GM18519 (cell line): Measurements from ENCODE around the gene ULBP3.

Experiments
- ATAC-seq: cut with Tn5 transposase; IDR thresholded peaks from one replicate; pipeline ENCODE4 v1.9.1; 2021; ENCODE audit warnings: mild to moderate bottlenecking, moderate library complexity; ENCODE audit not compliant: unreplicated experiment, low FRiP score

Gene ULBP3

GRCh38 chr6:150068720-150069648 lies at the start of gene ULBP3:
Gene ULBP3, minus strand, starts transcription at chr6:150069121. Its CDS starts 55 bp downstream, at chr6:150069066.
- peak; percentile 63 for ATAC-seq

DNA sequence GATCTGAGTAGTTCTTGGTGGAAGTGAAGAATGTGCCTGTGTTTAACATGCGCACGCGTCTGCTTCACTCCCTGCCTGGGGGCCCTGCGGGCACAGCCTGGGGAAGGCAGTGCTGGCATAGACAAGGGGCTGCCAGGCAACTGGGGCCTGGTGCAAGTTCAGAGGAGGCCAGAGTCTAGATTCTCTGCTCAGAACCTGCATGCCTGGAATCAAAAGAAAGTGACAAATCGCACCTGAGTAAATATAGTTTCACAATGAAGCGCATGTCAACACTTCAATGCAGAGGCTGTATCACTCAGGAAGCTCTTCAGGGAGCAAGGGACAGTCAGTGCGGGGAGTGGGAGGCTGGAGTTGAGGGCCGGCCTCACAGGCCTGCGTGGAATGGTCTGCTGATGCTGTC lies 49.7 kb upstream of the ULBP3 start:
- no peak for ATAC-seq

DNA sequence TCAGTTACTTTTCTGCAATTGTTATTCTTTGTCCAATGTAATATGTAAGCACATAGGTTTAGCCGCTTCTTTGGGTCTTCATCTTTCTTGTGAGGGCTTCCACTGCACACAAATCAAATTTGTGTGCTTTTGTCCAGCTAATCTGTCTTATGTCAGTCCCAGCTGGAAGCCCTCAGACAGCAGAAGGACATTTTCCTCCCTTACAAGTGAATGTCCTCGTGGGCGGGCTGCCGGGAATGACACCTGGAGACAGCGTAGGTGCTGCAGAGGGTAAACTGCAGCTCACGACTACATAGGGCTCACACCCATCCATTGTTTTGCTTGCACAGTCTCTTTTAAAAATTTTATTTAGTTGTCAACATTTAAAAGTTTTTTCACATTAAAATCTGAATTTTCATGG lies 49.3 kb upstream of the ULBP3 start:
- ATAC-seq = no peak

DNA sequence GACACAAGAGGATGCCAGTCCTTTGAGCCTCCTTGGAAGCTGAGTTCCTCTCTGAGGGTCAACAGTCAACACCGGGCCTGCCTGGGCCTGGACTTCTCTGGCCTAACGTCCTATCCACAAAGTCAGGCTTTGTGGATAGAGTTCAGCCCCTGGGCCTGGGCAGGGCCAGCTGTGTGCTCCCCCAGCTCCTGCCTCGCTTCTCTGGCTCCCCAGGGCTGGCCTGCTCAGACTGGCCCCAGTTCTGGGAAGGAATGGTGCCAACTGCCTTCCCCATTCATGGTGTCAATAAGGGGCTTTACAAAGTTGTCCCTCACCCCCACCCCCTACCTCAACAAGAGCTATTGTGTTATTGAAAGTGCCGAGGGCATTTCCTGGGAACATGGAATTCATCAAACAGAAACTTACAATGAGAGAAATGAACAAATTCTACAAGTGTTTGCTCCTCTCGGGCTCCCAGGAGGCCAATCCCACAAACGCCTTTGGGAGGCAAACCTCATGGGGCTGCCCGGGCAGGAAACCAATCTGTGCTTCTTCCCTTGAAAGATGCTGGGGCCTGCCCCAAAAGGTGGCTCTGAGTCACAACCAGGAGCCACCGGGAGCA lies 47.4 kb upstream of the ULBP3 start:
- no peak for ATAC-seq

DNA sequence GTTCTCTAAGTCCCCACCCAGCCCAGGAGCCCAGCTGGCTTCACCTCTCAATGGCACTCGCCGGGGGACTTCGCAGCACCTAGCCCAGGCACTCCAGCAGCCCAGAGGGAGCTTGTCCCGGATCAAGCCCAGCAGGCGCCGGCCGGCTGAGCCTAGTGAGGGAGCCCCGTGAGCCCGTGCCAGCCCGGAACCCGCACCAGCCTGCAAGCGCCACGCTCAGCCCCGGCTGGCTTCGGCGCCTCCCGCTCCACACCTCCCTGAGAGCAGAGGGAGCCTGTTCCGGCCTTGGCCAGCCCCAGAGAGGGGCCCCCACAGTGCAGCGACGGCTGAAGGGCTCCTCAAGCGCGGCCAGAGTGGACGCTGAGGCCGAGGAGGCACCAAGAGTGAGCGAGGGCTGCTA lies 46.8 kb upstream of the ULBP3 start:
- no peak for ATAC-seq

DNA sequence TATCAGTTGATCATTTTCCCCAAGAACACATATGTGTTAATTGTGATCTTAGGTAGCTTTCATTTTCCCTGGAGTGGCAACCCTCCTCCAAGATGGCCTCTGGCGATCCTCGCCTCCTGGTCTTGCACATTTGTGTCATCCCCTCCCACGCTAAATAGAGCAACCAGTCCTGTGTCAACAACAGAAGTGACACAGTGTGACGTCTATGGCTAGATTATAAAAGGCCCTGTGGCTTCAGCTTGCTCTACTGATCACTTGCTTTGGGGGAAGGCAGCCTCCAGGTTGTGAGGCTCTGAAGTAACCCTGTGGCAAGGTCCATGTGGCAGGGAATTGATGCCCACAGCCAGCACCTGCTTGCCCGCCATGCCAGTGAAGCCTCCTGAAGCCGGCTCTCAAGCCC lies 43.3 kb upstream of the ULBP3 start:
- ATAC-seq = no peak

DNA sequence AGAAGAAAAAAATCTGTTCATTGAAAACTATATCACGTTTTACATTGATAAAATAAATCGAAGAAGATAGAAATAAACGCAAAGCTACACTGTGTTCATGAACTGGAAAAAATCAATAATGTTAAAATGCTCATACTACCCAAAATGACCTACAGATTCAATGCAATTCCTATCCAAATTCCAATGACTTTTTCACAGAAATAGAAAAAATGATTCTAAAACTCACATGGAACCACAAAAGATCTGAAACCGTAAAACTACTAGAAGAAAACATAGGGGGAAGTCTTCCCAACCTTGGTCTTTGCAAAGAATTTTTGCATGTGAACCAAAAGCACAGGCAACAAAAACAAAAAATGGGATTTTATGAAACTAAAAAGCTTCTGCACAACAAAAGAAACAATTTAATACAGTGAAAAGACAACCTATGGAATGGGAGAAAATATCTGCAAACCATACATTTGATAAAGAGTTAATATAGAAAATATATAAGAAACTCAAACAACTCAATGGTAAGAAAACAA lies 33.9 kb upstream of the ULBP3 start:
- no peak for ATAC-seq

- ATAC-seq = no peak
These were observed 31.8 kb upstream of the ULBP3 start for GRCh38 chr6:150100745-150101144.

DNA sequence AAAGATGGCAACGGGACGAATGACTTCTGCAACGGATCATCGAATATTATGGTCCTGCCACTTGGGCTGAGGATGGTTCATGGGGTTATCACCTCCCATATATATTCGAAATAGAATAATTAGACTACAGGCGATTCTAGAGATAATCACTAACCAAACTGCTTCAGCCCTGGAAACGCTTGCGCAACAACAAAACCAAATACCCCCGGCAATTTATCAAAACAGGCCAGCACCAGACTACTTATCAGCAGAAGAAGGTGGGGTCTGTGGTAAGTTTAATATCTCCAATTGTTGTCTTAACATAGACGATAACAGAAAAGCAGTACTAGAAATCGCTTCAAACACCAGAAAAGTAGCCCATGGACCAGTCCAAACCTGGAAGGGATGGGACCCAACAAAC lies 31.0 kb upstream of the ULBP3 start:
- no peak for ATAC-seq

DNA sequence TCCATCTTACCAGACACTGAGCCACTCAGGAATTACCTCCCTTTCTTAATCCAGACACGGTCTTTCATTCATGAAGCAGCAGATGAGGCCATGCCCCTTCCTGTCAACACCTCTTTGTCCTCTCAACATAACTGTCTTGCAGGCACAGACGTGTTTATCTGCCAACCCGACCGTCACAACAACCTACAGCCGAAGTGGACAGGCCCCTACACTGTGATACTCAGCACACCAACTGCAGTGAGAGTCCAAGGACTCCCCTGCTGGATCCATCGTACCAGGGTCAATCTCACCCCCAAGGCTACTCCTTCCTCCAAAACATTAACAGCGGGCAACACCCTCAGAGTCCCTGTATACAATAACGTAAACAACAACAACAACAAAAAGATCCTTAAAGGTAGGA lies 30.6 kb upstream of the ULBP3 start:
- ATAC-seq = no peak

- ATAC-seq = no peak
These were observed 29.2 kb upstream of the ULBP3 start for GRCh38 chr6:150098155-150098554.

- ATAC-seq = no peak
These were observed 24.5 kb upstream of the ULBP3 start for GRCh38 chr6:150093397-150093796.

- ATAC-seq = no peak
These were observed 22.6 kb upstream of the ULBP3 start for GRCh38 chr6:150091476-150091875.

- ATAC-seq = no peak
These were observed 21.4 kb upstream of the ULBP3 start for GRCh38 chr6:150090328-150090727.

- ATAC-seq = no peak
These were observed 19.7 kb upstream of the ULBP3 start for GRCh38 chr6:150088481-150089154.

DNA sequence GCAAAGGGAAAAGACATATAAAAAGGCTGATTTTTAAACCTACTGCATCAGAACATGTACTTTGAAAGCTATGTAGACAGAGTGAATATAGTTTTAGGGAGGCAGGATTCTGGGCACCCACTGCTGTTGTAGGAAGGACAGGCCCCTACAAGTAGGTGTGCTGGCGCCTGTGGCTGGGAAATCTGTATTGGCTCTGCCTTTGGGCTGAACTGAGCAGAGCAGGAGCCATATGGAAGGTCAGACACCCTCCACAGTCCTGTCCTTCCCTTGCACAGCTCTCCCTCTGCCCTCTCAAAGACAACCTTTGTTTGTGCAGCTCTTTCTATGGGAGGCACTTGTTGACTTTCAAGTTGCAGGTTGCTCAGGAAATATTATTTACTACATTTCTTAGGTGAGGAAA lies 18.4 kb upstream of the ULBP3 start:
- no peak for ATAC-seq

DNA sequence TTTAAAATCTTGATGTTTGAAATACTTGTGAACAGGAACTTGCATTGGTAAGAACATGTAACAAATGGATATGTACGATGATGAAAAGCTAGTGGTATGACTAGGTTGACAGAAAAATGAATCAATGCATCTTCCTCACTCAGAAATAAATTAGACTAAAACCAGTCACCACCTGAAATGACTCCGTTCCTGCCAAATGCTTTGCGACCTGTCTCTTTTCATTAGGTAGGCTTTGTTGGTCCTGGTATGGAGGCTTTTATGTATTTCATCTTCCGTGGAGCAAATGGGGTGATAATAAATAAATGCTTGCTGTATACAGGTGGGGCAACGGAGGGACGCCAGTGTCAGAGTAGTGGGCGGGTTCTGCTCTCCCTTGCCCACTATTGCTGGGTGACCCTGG lies 17.1 kb upstream of the ULBP3 start:
- ATAC-seq = no peak

DNA sequence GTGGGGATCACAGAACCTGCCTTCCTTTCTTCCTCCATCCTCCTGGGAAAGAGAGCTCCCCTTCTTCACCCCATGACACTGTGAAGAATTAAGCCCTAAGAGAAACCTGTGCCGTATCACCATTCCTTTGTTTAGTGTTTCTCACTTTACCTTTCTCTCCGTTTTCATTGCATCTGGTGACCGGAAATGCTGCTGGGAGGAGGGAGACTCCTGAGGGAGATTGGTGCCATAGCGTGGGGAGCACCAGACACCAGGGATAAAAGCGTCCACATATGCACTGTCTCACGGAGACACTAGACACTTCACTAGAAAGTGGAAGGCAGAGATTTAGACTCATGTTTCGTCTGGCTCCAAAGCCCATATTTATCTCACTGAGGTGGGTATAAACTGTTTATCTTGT lies 15.5 kb upstream of the ULBP3 start:
- no peak for ATAC-seq

DNA sequence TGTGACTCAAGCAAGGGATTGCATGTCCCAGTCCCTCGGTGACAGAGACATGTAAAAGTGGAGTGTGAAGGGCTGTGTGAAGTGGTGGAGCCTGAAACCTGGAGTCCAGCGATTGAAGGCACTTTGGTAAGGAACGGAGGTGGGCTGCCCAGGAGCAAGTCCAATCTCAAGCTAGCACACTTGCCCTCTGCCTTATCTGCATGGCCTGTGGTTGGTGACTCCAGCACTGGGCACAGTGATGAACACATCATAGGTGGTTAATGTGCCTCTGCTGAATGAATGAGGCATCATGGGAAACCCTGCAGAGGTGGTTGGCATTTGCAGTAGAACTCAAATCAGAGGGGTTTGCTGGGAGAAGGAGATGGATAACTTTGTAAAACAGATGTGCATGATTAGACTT lies 14.9 kb upstream of the ULBP3 start:
- ATAC-seq = no peak

DNA sequence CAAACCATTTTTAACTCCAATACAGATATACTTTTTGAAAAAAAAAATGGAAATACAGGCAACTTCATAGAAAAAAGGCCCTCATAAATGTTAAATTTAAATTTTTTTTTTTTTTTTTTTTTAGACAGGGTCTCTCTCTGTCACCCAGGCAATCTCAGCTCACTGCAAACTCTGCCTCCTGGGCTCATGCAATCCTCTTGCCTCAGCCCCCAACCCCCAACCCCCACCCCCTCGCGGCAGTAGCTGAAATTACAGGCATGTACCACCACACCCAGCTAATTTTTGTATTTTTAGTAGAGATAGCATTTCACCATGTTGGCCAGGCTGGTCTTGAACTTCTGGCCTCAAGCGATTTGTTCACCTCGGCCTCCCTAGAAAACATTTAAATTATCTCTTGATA lies 12.8 kb upstream of the ULBP3 start:
- no peak for ATAC-seq

- ATAC-seq = no peak
These were observed 10.7 kb upstream of the ULBP3 start for GRCh38 chr6:150079604-150080003.
